HEK293 (cell line): ENCODE results near the gene XIAP.

Experiments
- BCL11B ChIP-seq: fragments of 450-650 bp; formaldehyde crosslinking; IDR thresholded peaks from 2 replicates; pipeline ENCODE4 v1.5.1; 2016; ENCODE audit warnings: low read depth, missing biosample characterization, missing genetic modification characterization
- FEZF1 ChIP-seq: fragments of 450-650 bp; formaldehyde crosslinking; IDR thresholded peaks from 2 replicates; pipeline ENCODE4 v1.5.1; 2016; ENCODE audit warnings: missing biosample characterization, missing genetic modification characterization
- KLF17 ChIP-seq: fragments of 450-650 bp; formaldehyde crosslinking; IDR thresholded peaks from 2 replicates; pipeline ENCODE4 v1.5.1; 2016; ENCODE audit warnings: missing biosample characterization, missing genetic modification characterization
- OSR2 ChIP-seq: fragments of 450-650 bp; formaldehyde crosslinking; IDR thresholded peaks from 2 replicates; pipeline ENCODE4 v1.5.1; 2016; ENCODE audit warnings: missing biosample characterization, missing genetic modification characterization
- PBX3 ChIP-seq: sonication (generic); formaldehyde crosslinking; IDR thresholded peaks from 2 replicates; pipeline ENCODE4 v1.8.1; 2022; ENCODE audit warnings: mild to moderate bottlenecking, moderate library complexity, missing genetic modification reagents
- PRDM6 ChIP-seq: fragments of 450-650 bp; formaldehyde crosslinking; IDR thresholded peaks from 2 replicates; pipeline ENCODE4 v1.5.1; 2017; ENCODE audit warnings: missing biosample characterization, missing genetic modification characterization
- SCRT1 ChIP-seq: fragments of 450-650 bp; formaldehyde crosslinking; IDR thresholded peaks from 2 replicates; pipeline ENCODE4 v1.5.1; 2016; ENCODE audit warnings: missing biosample characterization, missing genetic modification characterization, borderline replicate concordance
- SETDB1 ChIP-seq: IDR thresholded peaks from one replicate; pipeline ENCODE4 v1.6.1; 2017; ENCODE audit warnings: mild to moderate bottlenecking, low read length, moderate library complexity, mixed read lengths; ENCODE audit not compliant: insufficient read length
- SP2 ChIP-seq: fragments of 450-650 bp; formaldehyde crosslinking; IDR thresholded peaks from 2 replicates; pipeline ENCODE4 v1.5.1; 2016; ENCODE audit warnings: missing biosample characterization, missing genetic modification characterization
- SP7 ChIP-seq: fragments of 450-650 bp; formaldehyde crosslinking; IDR thresholded peaks from 2 replicates; pipeline ENCODE4 v1.5.1; 2016; ENCODE audit warnings: missing biosample characterization, missing genetic modification characterization
- WT1 ChIP-seq: fragments of 450-650 bp; formaldehyde crosslinking; IDR thresholded peaks from 2 replicates; pipeline ENCODE4 v1.5.1; 2016; ENCODE audit warnings: missing biosample characterization, missing genetic modification characterization
- YY2 ChIP-seq: fragments of 450-650 bp; formaldehyde crosslinking; IDR thresholded peaks from 2 replicates; pipeline ENCODE4 v1.5.1; 2016; ENCODE audit warnings: missing biosample characterization, missing genetic modification characterization
- ZBTB49 ChIP-seq: fragments of 450-650 bp; formaldehyde crosslinking; IDR thresholded peaks from 2 replicates; pipeline ENCODE4 v1.5.1; 2016; ENCODE audit warnings: missing biosample characterization, missing genetic modification characterization, low read depth
- ZFHX2 ChIP-seq: fragments of 450-650 bp; formaldehyde crosslinking; conservative IDR thresholded peaks from 2 replicates; pipeline ENCODE4 v1.5.1; 2016; ENCODE audit warnings: missing biosample characterization, missing genetic modification characterization
- ZFP41 ChIP-seq: fragments of 450-650 bp; formaldehyde crosslinking; IDR thresholded peaks from 2 replicates; pipeline ENCODE4 v1.5.1; 2016; ENCODE audit warnings: missing biosample characterization, missing genetic modification characterization, borderline replicate concordance
- ZNF19 ChIP-seq: fragments of 450-650 bp; formaldehyde crosslinking; IDR thresholded peaks from 2 replicates; pipeline ENCODE4; 2016; ENCODE audit warnings: missing biosample characterization, missing genetic modification characterization, low read depth
- ZNF2 ChIP-seq: fragments of 450-650 bp; formaldehyde crosslinking; IDR thresholded peaks from 2 replicates; pipeline ENCODE4 v1.5.1; 2016; ENCODE audit warnings: missing biosample characterization, missing genetic modification characterization
- ZNF214 ChIP-seq: fragments of 450-650 bp; formaldehyde crosslinking; IDR thresholded peaks from 2 replicates; pipeline ENCODE4 v1.5.1; 2017; ENCODE audit warnings: missing biosample characterization, mild to moderate bottlenecking, missing genetic modification characterization, borderline replicate concordance
- ZNF302 ChIP-seq: fragments of 450-650 bp; formaldehyde crosslinking; IDR thresholded peaks from 2 replicates; pipeline ENCODE4 v1.5.1; 2016; ENCODE audit warnings: missing biosample characterization, missing genetic modification characterization, low read depth
- ZNF391 ChIP-seq: fragments of 450-650 bp; formaldehyde crosslinking; IDR thresholded peaks from 2 replicates; pipeline ENCODE4 v1.5.1; 2016; ENCODE audit warnings: low read depth, missing biosample characterization, missing genetic modification characterization, borderline replicate concordance
- ZNF473 ChIP-seq: fragments of 450-650 bp; formaldehyde crosslinking; IDR thresholded peaks from 2 replicates; pipeline ENCODE4 v1.5.1; 2017; ENCODE audit warnings: missing biosample characterization, missing genetic modification characterization
- ZNF501 ChIP-seq: fragments of 450-650 bp; formaldehyde crosslinking; IDR thresholded peaks from 2 replicates; pipeline ENCODE4 v1.5.1; 2016; ENCODE audit warnings: missing biosample characterization, missing genetic modification characterization
- ZNF529 ChIP-seq: fragments of 450-650 bp; formaldehyde crosslinking; IDR thresholded peaks from 2 replicates; pipeline ENCODE4 v1.5.1; 2017; ENCODE audit warnings: missing genetic modification characterization, missing biosample characterization; ENCODE audit not compliant: insufficient replicate concordance
- ZNF548 ChIP-seq: fragments of 450-650 bp; formaldehyde crosslinking; IDR thresholded peaks from 2 replicates; pipeline ENCODE4 v1.5.1; 2016; ENCODE audit warnings: missing biosample characterization, missing genetic modification characterization
- ZNF555 ChIP-seq: fragments of 450-650 bp; formaldehyde crosslinking; conservative IDR thresholded peaks from 2 replicates; pipeline ENCODE4 v1.5.1; 2017; ENCODE audit warnings: missing biosample characterization, mild to moderate bottlenecking, missing genetic modification characterization, inconsistent platforms
- ZNF639 ChIP-seq: fragments of 450-650 bp; formaldehyde crosslinking; IDR thresholded peaks from 2 replicates; pipeline ENCODE4 v1.5.1; 2016; ENCODE audit warnings: missing biosample characterization, missing genetic modification characterization
- ZNF76 ChIP-seq: fragments of 450-650 bp; formaldehyde crosslinking; IDR thresholded peaks from 2 replicates; pipeline ENCODE4; 2016; ENCODE audit warnings: low read depth, missing biosample characterization, missing genetic modification characterization, borderline replicate concordance
- ZNF785 ChIP-seq: fragments of 450-650 bp; formaldehyde crosslinking; IDR thresholded peaks from 2 replicates; pipeline ENCODE4 v1.5.1; 2016; ENCODE audit warnings: missing biosample characterization, missing genetic modification characterization
- ZNF830 ChIP-seq: fragments of 450-650 bp; IDR thresholded peaks from 2 replicates; pipeline ENCODE4 v1.5.0; 2018; ENCODE audit warnings: missing biosample characterization, missing genetic modification characterization, low read depth, mild to moderate bottlenecking, moderate library complexity
- ZSCAN23 ChIP-seq: fragments of 450-650 bp; formaldehyde crosslinking; IDR thresholded peaks from 2 replicates; pipeline ENCODE4 v1.5.1; 2016; ENCODE audit warnings: missing biosample characterization, missing genetic modification characterization

The XIAP gene

GRCh38 chrX:123962006-123962467 is 102.2 kb downstream of the XIAP start (continued):
- TF ChIP-seq ZNF639, result no peak
- no peak for TF ChIP-seq ZBTB49
- no peak for TF ChIP-seq OSR2 (tag by site-specific recombination)
- TF ChIP-seq ZSCAN23 (tag by site-specific recombination), result no peak
- TF ChIP-seq SP7 (tag by site-specific recombination), result 0 out of 2 replicates have a peak, but pooled peaks have one; percentile 1
- no peak for TF ChIP-seq ZNF830
- peak; percentile 5; the same call in 1 of the 2 replicates for TF ChIP-seq PRDM6 (tag by site-specific recombination)
- TF ChIP-seq BCL11B (tag by site-specific recombination), result 0 out of 2 replicates have a peak, but pooled peaks have one; percentile 41
- TF ChIP-seq KLF17 (tag by site-specific recombination), result 0 out of 2 replicates have a peak, but pooled peaks have one; percentile 9
- no peak for TF ChIP-seq ZNF76 (tag by site-specific recombination)
- TF ChIP-seq ZNF473 (tag by site-specific recombination), result no peak
- no peak for TF ChIP-seq ZNF555 (tag by site-specific recombination)
- TF ChIP-seq ZNF2 (tag by site-specific recombination), result no peak
- TF ChIP-seq ZNF529, result no peak
- TF ChIP-seq ZNF302, result no peak
- TF ChIP-seq YY2 (tag by site-specific recombination), result no peak
- TF ChIP-seq PBX3, result no peak
- no peak for TF ChIP-seq WT1 (tag by site-specific recombination)
- TF ChIP-seq ZFP41 (tag by site-specific recombination), result no peak
- TF ChIP-seq SP2 (tag by site-specific recombination), result no peak
- TF ChIP-seq ZNF785 (tag by site-specific recombination), result no peak
- TF ChIP-seq ZNF548 (tag by site-specific recombination), result no peak
- no peak for TF ChIP-seq FEZF1 (tag by site-specific recombination)
- no peak for TF ChIP-seq SETDB1
- 0 out of 2 replicates have a peak, but pooled peaks have one; percentile 4 for TF ChIP-seq ZFHX2 (tag by site-specific recombination)
- TF ChIP-seq ZNF19 (tag by site-specific recombination), result no peak
- TF ChIP-seq ZNF214 (tag by site-specific recombination), result no peak
- TF ChIP-seq SCRT1 (tag by site-specific recombination), result no peak
- TF ChIP-seq ZNF391 (tag by site-specific recombination), result no peak
- TF ChIP-seq ZNF501 (tag by site-specific recombination), result no peak; the same call in 1 of the 2 replicates
